EH (cell line): ENCODE measurements around the gene GART.

Experiments
- DNase-seq: peaks from one replicate; pipeline ENCODE4 v3.0.0-alpha.2; 2015; ENCODE audit warnings: low read depth

The GART gene

DNA sequence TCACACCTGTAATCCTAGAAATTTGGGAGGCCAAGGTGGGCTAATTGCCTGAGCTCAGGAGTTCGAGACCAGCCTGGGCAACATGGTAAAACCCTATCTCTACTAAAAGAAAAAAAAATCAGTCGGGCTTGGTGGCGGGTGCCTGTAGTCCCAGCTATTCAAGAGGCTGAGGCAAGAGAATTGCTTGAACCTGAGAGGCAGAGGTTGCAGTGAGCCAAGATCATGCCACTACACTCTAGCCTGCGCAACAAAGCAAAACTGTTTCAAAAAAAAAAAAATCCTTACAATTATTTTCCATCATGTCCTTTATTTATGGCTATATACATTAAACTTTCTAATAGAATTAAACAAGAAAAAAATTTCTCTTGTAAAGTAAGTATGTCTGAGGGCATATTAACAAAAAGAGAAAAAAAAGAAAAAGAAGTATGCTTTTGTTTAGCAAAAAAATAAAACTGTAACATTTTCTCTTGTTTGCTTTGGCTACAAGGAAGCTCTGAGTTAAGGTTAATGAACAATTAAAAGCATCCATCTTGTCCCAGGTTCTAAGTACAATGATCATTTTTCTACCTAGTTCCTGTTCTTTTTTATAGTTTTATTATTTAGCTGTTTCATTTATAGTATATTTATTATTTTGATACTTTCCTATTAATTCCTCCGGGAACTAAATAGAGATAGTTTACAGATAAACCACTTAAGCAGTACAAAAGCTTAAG, 80.2 kb downstream of the GART start:
- no peak for DNase-seq

DNA sequence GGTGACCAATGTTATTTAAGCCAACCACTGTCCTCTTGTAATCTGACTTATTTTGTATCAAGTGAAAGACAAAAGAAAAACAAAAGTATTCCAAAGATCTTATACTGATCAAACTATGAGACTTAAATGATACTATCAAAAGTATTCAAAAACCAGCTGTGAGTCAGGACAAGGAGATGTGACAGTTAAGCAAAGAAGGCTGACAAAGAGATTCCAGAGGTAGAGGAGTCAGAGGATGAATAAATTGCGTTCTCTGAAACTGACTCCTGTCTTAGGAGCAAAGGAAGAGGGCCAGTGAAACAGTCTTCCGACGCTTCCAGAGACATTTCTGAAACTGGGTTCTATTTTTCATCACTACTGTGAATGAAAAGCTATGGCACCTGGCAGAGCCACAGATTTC, 83.1 kb downstream of the GART start:
- peak; percentile 45 for DNase-seq

DNA sequence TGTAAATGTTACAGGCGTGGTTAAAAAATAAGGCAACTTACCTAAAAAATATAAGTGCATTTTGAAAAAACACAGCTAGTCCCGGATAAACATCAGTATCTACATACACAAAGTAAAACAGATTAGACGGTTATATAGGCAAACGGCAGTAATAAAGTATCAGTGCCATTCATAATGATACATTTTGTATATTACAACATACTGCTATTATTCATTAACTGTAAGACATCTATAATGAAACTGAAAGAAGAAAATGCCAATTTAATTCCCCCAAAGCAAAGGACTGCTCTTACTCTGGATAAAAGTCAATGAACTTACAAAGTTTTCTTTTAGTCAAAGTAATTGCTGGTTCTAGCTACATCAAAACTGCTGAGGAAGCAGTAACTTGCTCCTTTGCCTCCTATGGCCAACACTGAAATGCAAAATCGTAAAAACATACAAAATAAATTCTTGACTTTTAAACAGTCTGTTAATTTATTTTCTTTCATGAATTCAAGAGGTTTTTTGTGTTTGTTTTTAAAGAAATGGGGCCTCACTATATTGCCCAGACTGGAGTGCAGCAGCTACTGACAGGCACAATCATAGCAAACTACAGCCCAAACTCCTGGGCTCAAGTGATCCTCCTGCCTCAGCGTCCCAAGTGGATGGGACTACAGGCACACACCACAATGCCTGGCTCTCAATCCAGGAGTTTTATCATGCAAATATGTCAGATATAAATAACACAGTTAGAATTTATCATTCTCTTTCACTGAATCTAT, 86.1 kb downstream of the GART start:
- DNase-seq, result no peak
